NCI-H1694 (cell line): ENCODE results near the gene ARHGAP31.

Source experiments
- DNase-seq: peaks from one replicate; lab custom pipeline; 2025; lab: John Stamatoyannopoulos, UW

ARHGAP31 gene

DNA sequence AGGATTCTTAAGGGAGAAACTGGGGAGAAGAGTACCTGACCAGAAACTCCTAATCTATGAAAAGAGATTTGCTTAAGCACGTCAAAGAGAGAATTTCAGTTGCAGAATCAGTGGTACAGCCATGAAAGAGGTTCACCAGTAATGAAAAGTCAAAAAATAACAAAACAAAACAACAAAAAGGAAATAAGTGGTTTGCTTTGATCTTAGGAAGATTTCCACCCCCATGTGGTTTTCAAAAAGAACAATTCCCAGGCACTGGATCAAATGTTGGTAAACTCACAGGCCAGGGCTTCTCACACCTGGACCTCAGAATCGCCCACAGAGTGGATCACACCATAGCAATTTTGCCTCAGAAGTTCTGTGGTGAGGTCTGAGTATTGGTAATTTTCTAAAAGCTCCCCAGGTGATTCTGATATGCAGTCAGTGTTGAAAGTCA is 101.8 kb downstream of the ARHGAP31 start:
- DNase-seq: no peak

DNA sequence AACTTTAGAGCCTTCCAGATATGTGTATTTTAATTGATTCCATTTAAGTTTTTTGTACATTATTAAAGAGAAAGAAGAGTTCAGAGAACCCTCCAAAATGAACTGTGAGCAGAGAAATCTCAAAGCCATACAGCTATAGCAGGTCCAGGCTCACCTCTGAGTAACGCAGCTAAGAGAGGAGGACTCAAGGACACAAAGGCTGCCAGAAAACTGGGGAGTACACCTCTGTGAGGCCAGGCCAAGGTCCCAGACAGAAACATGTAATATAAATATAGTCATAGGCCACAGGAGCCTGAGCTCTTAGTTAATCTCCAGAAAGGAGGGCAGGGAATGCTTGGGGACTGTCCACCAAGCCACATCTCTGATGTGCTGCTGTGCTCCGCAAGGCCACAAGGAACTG is 102.7 kb downstream of the ARHGAP31 start:
- no peak for DNase-seq

DNA sequence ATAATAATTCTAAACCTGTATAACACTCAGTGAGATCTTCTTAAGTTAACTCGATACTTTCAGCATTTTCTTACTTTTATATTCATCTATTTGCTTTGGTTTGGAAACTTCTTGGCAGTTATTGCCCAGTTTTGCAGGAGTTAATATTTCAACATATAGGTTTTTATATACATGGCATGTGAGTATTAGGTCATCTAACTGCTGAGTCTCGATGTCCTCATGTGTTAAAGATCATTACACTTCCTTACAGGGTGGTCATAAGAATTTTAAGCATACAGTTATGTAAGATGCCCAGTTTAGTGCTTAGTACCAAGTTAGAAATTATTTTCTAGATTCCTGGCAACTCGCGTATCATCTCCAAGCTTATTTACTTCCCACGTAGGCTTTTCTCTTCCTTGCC is 106.3 kb downstream of the ARHGAP31 start:
- no peak for DNase-seq

DNA sequence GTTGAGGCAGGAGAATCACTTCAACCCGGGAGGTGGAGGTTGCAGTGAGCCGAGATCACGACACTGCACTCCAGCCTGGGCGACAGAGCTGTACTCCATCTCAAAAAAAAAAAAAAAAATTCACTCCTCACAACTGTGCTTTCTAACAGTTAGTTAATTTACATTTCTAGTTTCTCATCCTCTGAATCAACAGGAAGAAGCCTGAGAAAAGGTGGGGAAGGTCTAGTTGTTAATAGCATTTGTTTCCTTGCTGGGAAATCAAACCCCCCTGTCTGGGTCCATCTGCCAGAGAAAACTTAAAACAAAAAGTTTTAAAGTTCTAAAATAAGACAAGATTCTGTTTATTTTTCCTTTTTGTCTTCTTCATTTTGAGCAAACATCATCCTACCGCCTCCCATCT is 106.9 kb downstream of the ARHGAP31 start:
- no peak for DNase-seq

DNA sequence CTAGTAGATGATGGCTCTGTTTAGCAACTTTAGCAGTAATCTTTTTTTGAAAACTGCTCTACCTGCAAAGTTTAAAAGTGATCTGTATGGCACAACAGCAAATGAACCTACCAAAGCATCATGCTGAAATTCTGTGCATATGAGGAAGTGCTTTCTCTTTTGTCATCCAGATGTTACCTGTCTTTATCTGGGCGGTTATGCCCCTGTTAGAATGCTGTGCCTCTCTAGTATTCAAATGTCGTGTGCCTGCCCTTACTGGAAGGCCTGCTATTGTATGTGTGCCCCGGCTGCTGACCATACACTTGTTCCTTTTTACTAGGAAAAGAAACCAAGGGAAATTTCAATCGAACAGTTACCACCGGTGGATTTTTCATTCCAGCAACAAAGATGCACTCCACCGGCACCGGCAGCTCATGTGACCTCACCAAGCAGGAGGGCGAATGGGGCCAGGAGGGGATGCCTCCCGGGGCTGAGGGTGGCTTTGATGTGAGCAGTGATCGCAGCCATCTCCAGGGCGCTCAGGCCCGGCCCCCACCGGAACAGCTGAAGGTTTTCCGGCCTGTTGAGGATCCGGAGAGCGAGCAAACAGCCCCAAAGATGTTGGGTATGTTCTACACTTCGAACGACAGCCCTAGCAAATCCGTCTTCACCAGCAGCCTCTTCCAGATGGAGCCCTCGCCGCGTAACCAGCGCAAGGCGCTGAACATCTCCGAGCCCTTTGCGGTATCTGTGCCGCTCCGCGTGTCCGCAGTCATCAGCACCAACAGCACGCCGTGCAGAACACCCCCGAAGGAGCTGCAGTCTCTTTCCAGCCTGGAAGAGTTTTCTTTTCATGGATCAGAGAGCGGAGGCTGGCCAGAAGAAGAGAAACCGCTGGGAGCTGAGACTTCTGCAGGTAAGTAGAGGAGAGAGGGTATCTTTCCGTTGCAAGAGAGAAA is 107.6 kb downstream of the ARHGAP31 start:
- no peak for DNase-seq

DNA sequence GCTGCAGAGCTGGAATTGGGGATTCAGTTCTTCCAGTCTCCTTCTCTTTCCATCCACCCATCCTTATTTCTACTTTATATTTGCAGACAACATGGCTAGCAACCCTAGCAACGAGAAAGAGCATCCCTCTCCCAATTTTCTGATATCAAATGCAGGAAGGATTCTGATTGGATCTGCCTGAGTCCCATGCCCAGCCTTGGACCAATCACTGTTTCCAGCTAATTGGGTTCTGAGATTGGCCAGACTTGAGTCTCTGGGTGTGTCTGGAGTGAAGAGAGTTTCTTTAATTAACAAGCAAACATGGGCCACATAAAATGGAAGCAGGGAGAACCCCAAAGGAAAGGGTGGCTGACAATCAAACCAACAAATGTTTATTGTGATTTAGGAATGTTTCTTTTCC is 108.6 kb downstream of the ARHGAP31 start:
- DNase-seq: no peak

DNA sequence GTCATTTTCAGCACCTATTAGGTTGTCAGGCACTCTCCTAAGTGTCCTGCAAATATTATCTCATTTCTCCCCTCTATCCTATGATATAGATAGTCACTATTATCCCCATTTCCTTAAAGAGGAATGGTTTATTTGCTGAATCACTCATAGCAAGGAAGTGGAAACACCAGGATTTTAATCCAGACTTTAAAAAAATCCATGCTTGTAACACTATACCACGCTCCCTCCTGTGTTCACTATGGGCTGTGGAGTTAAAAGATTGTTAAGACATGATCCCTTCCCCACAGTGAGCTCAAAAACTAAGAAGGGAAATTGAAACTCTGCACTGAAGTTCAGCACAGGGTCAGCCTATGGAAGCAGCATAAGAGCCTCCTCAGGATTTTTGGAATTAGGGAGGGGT is 109.0 kb downstream of the ARHGAP31 start:
- no peak for DNase-seq

DNA sequence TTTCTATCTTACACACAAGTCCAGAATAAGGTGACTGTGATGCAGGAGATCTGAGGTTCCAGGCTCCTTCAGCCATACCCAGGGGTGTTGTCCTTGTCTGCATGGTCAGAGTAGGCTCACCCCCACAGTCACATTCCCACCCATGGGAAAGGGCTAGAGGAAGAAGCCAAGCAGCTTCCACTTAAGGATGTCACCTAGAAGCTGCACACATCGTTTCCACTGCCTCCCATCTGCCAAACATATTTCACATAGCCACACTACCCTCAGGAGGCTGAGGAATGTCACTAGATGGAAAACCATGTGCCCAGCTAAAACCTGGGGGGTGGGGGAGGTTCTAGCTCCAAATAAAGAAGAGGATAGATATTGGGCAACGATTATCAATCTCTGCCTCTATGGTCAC is 111.1 kb downstream of the ARHGAP31 start:
- no peak for DNase-seq

DNA sequence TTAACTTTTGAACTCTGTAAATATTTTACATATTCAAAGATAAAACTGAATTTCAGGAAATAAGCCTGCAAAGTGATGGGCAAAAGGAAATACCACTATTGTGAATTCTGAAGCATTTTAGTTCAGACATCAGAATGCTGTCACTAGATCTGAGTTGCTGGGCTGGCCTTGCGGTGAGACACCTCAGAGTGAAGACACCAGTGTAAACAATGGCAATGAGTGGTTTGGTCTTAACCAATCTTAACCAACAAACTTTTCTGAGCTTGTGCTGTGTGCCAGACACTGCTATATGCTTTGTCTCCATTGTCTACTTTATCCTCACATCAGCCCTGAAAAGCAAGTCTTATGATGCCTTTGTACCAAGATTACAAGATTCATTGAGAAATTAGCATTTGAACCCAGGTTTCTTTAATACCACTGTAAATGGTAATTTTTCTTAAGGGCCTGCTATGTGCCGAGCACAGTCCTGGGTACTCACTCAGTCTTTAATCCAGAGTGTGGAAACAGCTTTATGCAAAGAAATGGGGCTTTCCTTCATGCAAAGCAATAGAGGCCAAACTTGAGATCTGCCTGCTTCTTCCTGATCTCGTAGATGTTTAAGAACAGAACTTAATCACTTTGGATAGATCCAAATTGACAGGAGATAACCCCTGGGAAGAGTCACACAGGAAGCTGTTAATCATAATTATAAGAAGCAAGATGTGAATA is 114.2 kb downstream of the ARHGAP31 start:
- DNase-seq: no peak

DNA sequence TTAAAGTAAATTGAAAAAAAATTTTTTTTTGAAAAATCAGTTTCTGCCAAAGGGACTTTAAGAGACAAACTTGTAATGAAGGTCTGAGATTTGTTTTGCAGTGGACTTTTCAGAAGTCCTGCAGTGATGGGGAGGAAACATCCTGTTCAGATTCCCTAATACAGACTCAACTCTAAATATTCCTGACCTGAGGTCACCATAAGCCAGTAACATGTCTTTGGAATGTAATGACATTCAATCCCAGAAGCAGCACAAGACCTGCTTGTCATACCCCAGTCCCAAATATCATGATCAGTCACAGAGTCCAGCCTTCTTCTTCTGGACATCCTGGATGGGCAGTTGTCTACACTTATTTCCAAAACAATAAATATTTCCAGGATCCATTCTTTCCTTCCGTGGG is 115.7 kb downstream of the ARHGAP31 start:
- no peak for DNase-seq

DNA sequence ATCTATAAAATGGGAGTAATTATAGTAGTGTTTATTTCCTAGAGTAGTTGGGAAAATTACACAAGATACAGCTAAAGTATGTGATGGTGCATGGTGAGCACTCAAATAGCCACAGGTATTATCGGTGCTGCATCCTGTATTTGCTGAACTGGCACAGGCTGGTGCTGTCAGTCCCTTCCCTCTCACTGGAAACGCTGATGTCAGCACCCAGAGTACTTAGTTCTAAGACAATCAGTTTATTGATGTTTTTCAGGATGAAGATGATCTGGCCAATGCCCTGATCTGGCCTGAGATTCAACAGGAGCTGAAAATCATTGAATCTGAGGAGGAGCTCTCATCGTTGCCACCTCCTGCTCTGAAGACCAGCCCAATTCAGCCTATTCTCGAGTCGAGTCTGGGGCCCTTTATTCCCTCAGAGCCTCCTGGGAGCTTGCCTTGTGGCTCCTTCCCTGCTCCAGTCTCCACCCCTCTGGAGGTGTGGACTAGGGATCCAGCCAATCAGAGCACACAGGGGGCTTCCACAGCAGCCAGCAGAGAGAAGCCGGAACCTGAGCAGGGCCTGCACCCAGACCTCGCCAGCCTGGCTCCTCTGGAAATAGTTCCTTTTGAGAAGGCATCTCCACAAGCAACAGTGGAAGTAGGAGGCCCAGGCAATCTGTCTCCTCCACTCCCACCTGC is 119.6 kb downstream of the ARHGAP31 start:
- no peak for DNase-seq

DNA sequence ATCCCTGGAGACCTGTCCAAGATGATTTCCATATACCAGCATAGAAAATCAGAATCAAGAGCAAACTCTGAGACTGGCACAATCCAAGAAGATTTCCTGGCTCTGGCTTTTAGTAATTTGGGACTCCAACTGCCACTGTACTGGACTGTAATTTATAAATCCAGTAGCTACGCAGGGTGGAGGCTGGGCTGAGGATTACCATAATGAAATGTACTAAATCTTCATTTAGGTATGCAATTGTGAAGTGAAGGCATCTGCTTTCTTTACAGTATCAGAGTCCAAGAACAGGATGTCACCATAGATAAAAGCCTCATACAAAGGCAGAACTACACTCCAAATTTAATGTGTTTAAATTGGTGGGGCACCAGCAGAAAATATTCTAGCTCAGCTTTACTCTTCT is 122.7 kb downstream of the ARHGAP31 start:
- no peak for DNase-seq

DNA sequence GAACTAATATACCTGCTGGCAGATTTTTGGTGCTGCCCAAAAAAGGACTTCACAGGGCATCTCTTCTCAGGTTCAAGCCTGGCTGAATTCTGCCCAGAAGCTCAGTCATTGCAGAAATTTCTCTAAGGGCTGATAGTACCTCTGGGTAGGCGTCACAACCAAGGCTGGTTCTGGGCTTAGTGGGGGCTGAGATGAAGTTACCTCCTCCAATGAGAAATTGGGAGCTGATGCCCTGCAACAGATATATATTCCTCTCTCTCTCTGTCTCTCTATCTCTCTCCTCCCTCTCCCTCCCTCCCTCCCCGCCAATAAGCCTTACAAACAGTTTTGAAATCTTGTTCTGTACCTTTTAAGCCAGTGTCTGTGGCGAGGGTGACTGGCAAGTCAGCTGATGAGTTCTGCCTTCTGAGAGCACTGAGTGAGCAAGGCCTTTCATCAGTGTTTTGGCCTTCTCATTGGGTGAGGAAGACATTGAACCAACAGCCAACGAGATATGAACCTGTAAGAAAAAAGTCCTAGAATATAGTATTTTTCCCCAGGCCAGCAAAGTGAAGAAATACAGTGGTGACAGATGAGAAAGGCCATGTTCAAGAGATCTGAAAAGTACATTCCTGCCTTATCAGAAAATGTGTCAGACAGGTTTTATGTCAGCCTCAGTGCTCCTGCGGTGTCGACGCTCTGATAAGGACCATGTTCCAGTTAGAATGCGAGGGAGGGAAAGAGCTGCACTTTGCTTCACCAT is 123.8 kb downstream of the ARHGAP31 start:
- DNase-seq: no peak

DNA sequence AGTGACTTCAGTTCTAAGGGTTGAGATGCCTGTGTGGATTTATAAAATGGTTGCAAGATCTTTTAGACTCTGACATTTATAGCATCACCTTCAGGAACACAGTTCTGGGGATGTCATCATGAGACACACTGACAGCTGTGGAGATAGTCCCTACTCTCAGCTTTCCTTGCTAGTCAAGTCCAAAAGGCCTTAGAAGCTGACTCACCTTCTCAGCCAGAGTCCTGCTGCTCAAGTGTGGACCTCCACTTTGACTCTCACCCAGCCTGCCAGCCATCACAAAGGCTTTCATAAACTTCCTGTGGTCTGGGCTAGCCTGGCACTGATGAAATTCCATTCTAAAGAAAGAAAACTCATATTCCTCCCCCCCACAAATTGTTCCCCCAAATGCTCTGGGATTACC is 124.5 kb downstream of the ARHGAP31 start:
- DNase-seq: no peak

DNA sequence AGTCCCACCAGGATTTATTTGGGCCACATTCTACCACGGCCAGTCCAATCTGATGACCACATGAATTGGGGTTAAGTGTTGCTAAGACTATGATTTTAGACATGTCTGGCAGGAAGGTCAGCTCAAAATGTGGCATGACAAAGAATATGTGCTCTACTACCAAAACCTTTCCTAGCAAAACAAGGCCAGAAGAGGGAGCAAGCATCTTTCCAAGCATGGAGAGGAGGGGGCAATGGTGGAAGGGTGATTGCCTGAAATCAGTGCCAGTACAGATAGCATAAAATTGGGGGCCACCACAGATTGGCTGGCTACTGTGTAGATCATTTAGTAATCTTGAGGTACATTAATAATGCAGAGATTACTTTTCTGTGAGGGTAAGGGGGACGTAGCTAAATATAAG is 126.0 kb downstream of the ARHGAP31 start:
- DNase-seq: no peak

DNA sequence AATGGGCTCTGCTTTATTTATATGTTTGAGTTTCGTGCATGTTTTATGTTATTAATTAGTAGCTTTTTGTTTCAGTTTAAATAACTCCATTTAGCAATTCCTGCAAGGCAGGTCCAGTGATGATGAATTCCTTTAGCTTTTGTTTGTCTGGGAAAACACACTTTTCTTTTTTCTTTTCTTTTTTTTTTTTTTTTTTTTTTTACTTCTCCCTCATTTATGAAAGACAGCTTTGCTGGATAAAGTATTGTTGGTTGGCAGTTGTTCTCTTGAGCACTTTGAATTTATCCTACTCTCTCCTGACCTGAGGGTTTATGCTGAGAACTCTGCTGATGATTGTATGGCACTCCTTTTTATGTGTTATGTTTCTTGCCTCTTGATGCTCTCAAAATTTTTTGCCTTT is 133.5 kb downstream of the ARHGAP31 start:
- DNase-seq: no peak

DNA sequence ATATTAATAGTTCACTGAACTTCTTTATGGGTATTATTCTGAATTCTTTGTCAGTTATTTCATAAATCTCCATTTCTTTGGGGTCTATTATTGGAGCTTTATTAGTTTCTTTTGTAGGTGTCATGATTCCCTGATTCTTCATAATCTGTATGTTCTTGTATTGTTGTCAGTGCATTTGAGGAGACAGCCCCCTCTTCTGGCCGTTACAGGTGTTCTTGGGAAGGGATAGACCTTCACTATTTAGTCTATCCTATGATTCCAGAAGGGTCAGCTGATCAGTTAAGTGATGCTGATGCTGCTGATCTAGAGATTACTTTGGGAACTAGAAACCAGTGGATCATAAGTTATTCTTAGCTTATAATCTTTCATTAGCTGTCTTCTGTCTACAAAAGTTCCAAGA is 134.4 kb downstream of the ARHGAP31 start:
- no peak for DNase-seq

DNA sequence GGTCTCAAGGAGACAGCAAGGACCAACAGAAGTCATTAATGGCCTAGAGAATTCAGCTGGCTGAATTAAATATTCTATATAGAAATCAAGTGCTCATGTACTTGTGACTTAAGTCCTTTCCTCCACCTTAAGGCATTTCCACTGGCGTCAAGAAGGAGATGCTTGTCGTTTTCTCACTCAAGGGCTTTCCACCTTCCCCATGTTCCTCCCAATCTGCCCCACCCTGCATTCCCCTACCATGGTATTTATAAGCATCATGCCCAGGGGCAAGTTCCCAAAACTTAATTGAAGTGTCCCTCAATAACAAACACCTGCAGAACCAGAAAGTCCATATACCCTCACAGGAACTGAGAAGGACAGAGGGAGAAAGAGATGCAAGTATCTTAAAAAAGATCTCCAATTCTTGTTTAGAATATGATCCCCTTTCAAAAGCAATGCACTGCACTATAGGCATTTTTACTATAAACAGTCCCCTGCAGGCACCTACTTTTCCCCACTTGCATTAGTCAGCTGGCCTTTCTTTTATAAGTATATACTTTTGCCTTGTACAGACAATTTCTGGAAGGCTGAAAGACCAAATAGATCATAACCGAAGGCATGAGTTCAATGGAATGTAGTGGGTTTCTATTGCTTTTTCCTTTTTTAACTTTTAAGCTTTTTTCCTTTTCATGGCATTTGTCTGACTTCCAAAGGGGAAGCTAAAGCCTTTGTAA is 139.6 kb downstream of the ARHGAP31 start:
- DNase-seq: no peak

DNA sequence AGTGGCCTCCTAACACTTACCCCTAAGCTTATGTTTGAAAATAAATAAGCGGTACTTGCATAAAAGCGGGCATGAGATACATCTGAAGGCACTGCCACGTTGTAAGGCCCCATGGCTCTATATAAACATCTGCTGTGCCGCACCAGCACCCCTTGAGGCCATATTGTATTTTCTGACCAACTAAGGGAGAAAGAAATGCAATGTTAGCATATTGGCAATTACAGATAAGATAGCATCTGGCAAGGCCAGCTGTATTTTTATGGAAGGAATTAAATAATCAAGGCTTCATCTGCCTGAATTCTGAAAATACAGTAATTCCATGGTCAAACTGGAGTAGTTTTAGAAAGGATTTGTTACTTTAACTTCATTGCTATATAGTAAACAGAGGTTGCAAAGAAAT is 140.5 kb downstream of the ARHGAP31 start:
- DNase-seq: no peak

DNA sequence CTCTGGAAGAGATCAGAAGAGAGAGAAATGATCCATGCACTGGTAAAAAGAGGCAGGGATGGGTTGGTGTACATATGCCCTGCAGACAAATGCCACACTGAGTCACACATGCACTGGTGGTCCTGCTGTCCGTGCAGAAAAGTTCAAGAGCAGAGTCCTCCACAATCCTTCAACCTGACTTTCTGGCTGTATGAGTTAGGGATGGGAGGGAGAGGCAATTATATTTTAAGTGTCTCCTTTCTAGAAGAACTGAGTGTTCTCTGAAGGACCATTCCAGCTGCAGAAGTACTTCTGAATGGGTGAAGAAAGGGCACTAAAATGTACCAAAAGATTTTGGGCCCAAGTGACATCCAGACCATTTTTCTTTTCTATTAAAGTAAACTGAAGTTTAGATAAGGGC is 142.8 kb downstream of the ARHGAP31 start:
- DNase-seq: no peak

DNA sequence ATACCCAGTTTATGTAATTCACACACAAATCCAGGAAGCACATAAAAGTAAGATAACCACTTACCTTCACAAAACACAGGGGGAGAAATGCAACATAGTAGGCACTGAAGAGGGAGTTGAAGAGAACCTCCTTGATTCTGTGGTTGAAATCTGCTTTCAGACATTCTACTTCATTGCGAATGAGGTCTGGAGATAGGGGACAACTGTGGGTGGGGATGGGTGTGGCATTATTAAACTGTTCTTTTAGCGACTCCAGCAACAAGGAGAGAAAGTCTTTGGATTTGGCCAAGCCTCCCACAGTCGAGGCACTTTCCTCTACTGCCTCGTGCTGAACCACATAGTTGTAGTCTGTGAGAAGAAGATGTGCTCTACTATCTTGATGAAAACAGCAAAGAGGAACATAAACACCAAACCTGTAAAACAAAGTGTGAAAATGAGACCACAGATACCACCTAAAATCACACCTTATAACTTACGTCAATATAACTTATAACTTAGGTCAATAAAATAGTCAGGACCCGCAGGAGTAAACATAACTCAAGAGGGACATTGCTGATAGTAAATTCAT is 143.6 kb downstream of the ARHGAP31 start:
- DNase-seq: no peak
